CD1c-positive myeloid dendritic cell (primary cell): ENCODE data around the gene RALGDS.

Source experiments
- DNase-seq: peaks from one replicate; pipeline ENCODE4 v3.0.0-alpha.2; 2016; ENCODE audit errors: extremely low spot score

RALGDS gene

GRCh38 chr9:133119103-133119845, 1.8 kb downstream of the RALGDS start:
- peak; percentile 30 for DNase-seq

DNA sequence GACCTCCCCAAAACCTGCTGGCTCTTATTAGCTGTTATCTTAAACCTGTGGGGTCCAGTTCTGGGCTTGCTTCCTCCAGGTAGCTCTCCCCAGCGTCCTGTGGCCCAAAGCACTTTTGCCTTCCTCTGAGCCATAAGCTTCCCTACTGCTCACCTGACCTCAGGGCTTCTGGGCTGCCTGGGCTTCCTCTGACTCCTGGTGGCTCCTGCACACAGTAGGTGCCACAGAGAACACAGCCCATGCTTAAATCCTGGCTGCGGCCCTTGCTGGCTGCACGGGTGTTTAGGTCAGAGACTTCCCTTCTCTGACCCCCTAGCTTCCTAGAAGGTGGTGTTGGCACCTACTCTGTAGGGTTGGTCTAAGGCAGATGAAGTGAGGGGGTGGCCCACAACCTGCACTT, 2.5 kb downstream of the RALGDS start:
- DNase-seq, result no peak

DNA sequence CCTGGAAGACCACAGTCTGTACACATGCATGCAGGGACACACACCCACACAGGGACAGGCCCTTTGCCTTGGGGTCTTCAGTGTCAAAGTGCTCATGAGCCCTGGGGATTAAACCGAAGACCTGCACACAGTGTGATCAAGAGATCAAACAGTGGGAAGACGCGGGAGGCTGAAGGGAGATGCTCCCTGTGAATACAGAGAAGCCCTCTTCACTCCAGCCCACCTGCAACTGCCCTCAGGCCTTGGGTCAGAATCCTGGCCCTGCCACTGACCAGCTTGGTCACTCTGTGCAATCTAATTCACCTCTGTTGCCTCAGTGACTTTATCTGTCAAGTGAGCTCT, 2.9 kb downstream of the RALGDS start:
- no peak for DNase-seq

- peak; percentile 62 for DNase-seq
Measured at GRCh38 chr9:133117271-133118178, 3.5 kb downstream of the RALGDS start.

DNA sequence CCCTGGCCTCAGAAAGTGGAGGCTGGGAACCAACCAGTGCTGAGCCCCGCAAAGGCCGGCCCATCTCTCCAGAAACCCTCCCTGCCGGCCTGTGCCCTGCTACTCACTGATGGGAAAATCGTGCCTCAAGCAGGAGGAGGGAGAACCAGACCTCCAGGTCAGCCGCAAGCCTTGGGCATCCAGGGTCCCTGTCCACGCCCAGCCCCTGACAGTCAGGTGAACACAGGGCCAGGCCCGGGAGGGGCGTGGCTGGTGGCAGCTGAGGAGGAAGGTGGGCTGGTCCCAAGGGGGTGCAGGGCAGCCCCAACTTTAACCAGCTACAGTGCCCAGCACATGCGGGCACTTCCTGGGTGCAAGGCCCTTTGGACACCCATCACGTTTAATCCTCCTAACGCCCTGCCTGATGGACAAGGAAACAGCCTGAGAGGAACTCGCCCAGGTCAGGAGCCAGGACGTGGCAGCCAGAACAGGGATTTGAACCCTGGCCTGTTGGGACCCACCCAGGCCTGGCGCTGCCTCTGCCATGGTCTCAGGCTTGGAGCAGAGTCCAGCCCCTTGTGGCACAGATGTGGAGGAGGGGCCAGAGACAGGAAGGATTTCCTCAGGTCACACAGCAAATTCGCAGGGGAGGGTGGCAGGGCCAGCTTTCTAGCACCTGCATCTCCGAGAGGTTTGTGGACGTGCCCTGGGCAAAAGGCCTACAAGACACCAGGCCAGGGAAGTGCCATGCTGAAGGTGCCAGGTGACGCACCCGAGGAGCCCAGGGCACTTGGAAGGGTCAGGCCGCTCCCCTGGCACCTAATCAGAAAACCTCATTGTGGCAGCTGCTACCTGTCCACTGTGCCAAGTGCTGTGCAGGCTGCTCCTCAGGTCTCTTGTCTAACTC, 4.5 kb downstream of the RALGDS start:
- no peak for DNase-seq

DNA sequence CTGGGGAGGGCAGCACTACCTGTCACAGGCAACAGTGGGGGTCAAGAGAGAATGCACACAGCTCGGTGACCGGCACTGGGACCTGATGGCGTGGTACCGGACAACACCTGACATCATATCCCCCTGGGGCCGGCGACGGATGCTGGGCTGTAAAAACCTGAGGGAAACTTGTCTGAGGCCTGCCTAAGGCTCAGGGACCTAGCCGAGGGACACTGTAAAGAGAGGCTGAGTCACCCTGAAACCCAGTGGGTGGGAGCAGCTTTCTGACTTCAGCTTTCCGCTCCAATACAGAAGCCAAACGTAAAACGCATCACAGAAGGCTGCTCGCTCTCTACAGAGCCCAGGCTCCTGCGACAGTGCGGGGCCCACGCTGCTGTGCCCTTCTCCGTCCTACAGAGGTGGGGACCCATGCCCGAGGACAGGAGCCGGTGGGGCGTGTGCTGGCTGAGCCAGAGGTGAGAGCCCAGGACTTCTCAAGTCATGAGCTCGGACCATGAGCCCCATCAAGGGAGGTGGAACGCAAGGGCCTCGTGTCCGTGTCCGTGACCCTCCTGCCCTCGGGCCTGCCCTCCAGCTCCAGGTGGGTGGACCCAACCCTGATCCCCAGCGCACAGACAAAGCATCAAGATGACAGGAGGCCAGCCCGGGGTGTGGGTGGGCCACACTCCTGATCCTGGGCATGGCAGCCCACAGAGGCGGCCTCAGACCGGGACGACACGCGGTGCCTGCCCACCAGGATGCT, 5.3 kb downstream of the RALGDS start:
- peak; percentile 95 for DNase-seq

DNA sequence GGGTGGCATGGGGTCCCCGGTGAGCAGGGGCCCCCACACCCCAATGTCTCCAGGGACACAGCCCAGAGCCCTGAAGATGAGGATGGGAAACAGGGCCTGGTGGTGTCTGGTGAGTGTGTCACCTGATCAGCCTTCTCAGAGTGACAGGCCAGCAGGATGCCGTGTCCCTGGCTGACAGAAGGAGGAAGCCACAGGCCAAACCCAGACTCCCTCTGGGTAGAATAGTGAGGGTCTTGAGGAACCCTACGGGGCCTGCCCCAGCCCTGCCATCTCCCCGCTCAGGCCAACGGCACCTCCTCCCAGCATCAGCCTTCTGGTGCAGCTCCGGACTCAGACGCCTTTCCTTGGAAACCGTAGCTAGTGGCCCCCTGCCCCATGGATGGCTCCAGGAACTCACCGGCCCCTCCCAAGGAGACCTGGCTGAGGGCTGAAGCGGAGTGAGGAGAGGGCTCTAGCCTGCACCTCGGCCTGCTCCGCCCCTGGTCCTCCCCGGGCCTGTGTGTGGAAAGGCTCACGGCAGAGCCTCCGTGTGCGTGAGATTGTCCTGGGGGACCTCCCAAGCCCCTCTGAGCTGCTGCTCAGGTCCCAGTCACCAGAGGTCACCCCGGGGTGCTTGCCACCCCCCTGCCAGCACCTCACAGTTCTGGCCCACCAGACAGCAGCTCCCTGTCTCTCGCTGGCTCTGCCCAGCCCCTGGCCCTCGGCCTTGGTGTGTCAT, 6.0 kb downstream of the RALGDS start:
- DNase-seq, result peak; percentile 73

DNA sequence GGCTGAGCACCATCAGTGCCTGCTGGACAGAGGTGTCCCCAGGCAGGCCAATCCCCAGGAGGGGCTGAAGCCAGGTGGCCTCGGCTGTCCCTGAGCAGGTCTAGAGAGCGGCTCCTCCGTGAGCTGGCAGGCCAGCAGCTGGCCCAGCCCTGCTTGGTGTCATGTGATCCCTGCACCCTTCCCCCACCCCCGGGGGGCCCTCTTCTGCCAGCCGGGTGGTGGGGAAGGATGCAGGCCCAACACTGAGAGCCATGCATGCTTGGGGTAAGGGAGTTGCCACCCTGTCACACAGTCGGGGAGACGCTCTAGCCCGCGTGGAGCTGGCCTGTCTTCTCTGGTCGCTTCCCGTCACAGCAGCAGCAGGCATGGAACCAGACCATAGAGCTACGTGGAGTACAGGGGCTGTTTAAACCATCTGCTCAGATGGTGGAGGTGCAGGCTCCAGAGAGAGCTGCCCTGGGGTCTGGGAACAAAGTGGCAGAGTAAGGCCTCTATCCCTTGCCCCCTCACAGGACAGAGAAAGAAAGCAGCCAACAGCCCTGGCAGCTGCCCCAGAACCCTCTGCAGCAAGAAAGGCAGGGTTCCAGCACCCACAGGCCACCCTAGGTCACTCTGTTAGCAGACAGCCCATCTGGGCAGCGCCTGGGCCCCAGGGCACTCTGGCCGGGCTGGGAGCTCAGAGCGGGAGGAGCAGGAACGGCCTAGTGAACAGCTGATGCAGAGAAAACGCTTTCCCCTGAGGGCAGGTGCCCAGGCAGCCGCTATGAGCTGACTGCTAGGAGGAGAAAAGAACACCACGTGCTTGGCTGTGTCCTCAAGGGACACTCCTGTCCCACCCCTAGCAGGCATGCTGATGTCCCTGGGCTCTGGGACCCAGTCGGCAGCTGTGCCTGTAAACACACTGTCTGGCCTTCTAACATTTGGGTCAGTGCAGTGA, 6.8 kb downstream of the RALGDS start:
- DNase-seq, result no peak

DNA sequence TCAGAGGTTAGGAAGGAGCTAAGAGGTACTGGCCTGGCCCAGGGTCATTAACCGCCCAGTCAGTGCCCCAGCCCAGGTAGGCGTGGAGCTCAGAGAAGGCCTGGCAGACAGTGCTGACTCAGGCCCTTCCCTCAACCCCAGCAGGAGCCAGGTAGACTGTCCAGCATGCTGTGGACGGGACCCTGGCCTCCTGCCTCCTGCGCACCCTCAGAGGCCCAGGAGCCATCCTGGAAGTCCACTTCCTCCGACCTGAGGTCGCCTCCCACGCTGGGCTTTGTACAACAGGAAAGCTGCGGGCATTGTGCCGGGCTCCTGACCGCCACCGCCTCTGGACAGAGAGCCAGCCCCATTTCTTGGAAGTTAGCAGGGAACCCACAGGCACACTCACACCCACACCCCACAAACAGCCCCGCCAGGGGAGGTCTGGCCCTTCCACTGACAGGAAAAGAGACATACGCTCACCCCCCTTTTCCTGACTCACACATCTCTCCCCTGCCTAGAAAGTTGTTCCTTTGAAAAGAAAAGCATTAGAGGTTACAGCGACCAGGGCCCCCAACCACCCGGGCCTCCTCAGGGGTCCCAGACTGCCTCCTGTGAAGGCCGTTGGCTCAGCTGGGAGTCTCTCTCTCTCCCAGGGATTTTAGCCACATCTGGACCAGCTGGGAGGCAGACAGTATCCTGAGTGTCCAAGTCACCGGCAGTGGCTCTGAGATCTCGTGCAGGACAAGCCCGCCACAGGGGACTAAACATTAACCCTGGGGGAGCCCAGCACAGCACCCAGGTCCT, 7.7 kb downstream of the RALGDS start:
- peak; percentile 94 for DNase-seq

DNA sequence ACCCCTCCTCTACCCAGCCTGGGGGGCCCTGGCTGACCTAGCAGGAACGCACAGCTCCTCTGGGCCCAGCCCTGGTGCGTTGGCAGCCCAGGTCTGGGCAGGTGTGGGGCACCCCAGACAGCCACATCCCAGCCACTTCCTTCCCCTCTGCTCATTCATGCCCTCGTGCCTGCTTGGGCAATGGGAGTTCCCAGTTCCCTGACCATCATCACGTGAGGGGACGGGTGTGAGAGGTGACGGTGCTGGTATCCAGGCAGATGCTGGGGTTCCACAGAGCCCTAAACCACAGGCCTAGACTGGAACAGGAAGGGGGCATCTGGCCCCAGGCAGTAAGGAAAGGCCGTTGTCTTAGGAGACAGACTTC, 8.4 kb downstream of the RALGDS start:
- DNase-seq, result peak; percentile 97

GRCh38 chr9:133111808-133112662, 9.0 kb downstream of the RALGDS start:
- DNase-seq, result peak; percentile 46

DNA sequence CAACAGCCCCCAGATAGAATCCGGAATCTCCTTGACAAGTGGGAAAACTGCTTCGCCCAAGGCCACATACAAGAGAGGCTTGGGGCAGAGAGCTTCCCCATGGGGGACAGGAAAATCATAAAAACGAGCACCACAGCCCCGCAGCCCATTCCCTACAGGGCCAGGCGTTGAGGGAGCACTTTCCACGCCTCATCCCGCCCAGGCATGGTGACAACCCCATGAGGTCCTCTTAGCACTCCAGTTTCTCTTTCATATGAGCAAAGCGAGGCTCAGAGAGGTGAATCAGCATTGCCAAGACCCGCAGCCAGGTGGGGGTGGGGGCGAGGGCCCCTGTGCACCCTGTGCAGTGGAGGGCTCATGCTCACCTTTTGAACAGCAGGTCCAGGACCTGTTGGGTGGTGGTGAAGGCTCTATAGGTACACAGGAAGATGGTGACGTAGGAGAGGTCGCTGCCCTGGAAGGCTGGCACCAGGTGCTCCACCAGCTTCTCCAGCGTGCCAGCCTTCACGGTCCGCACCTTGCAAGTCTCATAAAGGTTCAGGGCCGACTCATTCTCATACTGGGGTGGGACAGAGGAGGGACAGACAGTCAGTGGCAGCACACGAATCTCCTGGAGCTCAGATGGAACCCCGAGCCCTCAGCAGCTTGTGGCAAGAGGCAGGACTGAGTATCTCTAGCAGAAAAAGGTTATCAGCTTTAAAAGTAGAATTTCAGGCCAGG, 10.9 kb downstream of the RALGDS start:
- no peak for DNase-seq

DNA sequence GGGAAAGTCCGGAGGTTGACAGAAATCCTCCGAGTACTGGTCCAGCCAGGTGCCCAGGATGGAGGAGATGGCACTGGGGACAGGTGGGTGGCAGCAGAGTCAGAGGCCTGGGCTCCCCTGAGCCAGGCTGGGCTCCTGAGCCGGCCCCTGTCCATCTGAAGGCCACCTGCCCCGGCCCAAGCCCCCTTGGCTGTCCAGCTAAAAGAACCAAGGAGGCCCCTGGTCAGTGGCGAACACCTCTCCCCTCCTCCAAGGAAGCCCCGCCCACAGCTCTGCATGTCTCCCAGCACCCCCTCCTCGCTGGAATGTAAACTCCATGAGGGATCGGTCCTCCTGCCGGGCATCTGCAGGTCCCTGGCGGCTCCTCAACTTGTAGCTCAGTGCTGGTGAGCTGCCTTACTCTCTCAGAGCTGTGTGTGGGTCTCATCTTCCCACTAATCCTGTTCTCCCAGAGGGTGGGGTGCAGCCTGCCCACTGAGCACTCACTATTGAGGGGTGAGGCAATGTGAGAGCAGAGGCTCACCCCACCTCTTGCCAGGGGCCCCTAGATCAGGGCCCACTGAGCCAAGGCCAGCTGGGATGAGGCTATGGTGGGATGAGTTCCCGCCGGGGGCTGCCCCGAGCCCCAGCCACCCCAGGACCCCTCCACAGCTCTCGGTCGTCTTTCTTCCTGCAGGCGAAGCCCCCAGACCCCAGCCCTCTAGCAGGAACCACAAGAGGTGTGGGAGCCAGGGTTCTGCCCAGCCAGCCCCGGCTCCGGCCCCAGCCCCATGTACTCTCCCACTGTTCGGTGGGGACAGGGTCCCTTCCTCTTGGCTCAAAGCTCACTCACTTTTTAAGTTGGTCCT, 12.0 kb downstream of the RALGDS start:
- DNase-seq, result no peak

GRCh38 chr9:133107961-133108793, 12.9 kb downstream of the RALGDS start:
- no peak for DNase-seq

- DNase-seq, result no peak
Measured at GRCh38 chr9:133107245-133107722, 13.8 kb downstream of the RALGDS start.
